ENCODE results near the gene PARP12. TPM values are rescaled to one million over a fixed set of nuclear protein-coding genes. Genes with fewer than 3 reads are reported as not detected.
"Not testable (repeated sequence)": the region's sequence is repeated elsewhere in the genome, so short reads cannot be mapped to it uniquely, and the experiment has no call there.

The PARP12 gene
- total RNA-seq (2014; rRNA removed; shearing (Covaris generic)) = 10.4 and 11.0 TPM in 2 replicates
- polyA plus RNA-seq (2016; fragmentation: Nextera tagmentation; extraction: Ambion mirVana) = 4.9 and 5.4 TPM in 2 replicates

DNA sequence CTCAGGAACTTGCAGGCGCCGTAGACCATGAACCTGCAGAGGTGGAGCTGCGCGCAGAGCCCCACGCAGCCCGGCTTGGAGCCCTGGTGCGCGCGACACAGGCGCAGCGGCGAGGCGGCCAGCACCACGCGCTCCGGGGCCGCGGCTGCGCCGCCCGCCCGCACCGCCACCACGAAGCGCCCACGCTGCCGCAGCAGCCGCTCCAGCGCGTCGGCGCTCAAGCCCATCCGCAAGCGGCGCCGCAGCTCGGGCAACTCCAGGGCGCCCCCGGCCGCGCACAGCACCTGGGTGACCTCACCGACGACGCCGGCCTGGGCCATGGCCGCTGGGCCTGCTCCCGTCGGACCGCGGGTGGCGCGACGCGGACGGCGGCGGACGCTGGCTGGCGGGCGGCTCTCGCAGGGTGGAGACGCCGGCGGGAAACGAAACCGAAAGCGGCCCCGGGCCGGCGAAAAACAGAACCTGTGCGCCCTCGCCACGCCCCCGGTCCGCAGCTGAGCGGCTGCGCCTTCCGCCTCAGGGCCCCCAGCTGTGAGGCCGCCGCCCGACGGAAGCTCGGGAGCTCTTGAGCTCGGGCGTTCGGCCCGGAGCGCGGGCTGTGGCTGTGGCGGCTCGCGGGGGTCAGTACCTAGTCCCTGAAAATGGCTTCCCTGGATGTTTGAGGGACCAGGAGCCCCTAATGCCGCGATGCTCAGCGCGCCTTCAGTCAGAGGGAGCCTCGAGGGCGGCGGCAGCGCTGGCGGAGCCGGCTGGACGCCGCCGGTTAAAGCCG, at the start of gene PARP12:
Gene PARP12, minus strand, starts transcription at position 424 of the 772 bp plus-strand sequence. Its CDS starts 104 bp downstream, at position 320.
- WGBS, 2 experiments (ENCODE audit: low coverage in 1 of 2, low lambda C conversion rate in 2 of 2, missing lambda C conversion rate in 2 of 2) = 1 to 3% methylated on average over 62 to 100 of the region's 106 CpGs
- H3K27me3 ChIP-seq (replicated peaks; ENCODE audit: insufficient read depth) = no peaks in the 10 kb centered on the region
- no peaks in the 10 kb centered on the region for H3K9me2 ChIP-seq (ENCODE audit: insufficient read depth)
- DNase-seq = peak; percentile 91
- H3F3A ChIP-seq (ENCODE audit: insufficient read depth) = peaks cover 22% of the 10 kb centered on the region
- H3K9me3 ChIP-seq (ENCODE audit: low read depth) = peaks cover 6% of the 10 kb centered on the region
- peak within 1 kb of the TSS; percentile 75 for H3K4me3 ChIP-seq
- H3K4me1 ChIP-seq (ENCODE audit: insufficient read depth) = peaks cover 16% of the 10 kb centered on the region
- peak within 1 kb of the TSS; percentile 62 for H3K4me2 ChIP-seq (ENCODE audit: unreplicated experiment)
- no peaks in the 10 kb centered on the region for H3K36me3 ChIP-seq (ENCODE audit: low read depth)
- peak within 1 kb of the TSS; percentile 16; the same call in 1 of the 2 replicates for H3K27ac ChIP-seq
- H2AFZ ChIP-seq = peak within 1 kb of the TSS; percentile 79
- no peak for TF ChIP-seq EZH2phosphoT487 (IDR thresholded peaks at IDR 0.05; ENCODE audit: insufficient read depth, low read depth)
- no peak for TF ChIP-seq EZH2 (IDR thresholded peaks at IDR 0.05; ENCODE audit: insufficient read depth, poor library complexity, severe bottlenecking)
- no peaks in the 10 kb centered on the region for H4K20me1 ChIP-seq (ENCODE audit: insufficient read depth)
- H3K79me2 ChIP-seq (ENCODE audit: insufficient read depth) = no peaks in the 10 kb centered on the region
- H3K9ac ChIP-seq = peak within 1 kb of the TSS; percentile 78
- in situ Hi-C loops (cut with MboI) = no loop called here

- H4K20me1 ChIP-seq (ENCODE audit: insufficient read depth); H3K4me1 ChIP-seq (ENCODE audit: insufficient read depth); H2AFZ ChIP-seq; H3K9me3 ChIP-seq (ENCODE audit: low read depth); H3K4me3 ChIP-seq; H3K79me2 ChIP-seq (ENCODE audit: insufficient read depth); H3K27me3 ChIP-seq (replicated peaks; ENCODE audit: insufficient read depth); H3K4me2 ChIP-seq (ENCODE audit: unreplicated experiment); H3F3A ChIP-seq (ENCODE audit: insufficient read depth); H3K9me2 ChIP-seq (ENCODE audit: insufficient read depth); DNase-seq; H3K27ac ChIP-seq; H3K9ac ChIP-seq; in situ Hi-C loops (cut with MboI): not testable (repeated sequence)
- 94 to 99% methylated on average over 8 of the region's 8 CpGs for WGBS, 2 experiments (ENCODE audit: low coverage in 1 of 2, low lambda C conversion rate in 2 of 2, missing lambda C conversion rate in 2 of 2)
- H3K36me3 ChIP-seq (ENCODE audit: low read depth) = peaks cover 48% of the 10 kb centered on the region
Observed at GRCh38 chr7:140108777-140109176, 46.0 kb upstream of the PARP12 start.

DNA sequence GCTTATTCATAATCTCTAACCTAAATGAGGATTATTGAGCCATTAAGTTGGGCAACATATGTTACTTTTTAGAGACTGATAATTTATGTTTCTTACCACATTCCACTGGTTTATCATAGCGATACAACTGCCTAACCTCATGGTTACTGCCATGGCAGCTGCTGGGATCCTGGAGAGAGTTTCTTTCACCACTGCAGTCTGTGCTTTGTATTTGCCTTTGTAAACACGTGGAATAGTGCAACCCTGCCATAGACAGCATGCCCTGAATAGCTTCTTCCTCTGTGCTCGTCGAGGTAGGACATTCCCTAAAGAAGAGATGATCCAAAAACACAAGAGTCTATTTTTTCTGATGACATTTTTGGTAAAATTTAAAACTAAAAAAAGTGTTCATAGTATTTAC, 33.7 kb upstream of the PARP12 start:
- Histone ChIP-seq H3K9ac (no peak overlapping the region), H3K27ac (no peak overlapping the region), H2AFZ (no peak overlapping the region), H4K20me1 (ENCODE audit: insufficient read depth) (no peaks in the 10 kb centered on the region), H3F3A (ENCODE audit: insufficient read depth) (no peaks in the 10 kb centered on the region), H3K4me2 (ENCODE audit: unreplicated experiment) (no peak overlapping the region), H3K9me2 (ENCODE audit: insufficient read depth) (no peaks in the 10 kb centered on the region), H3K4me3 (no peak overlapping the region), H3K4me1 (ENCODE audit: insufficient read depth) (no peaks in the 10 kb centered on the region), H3K9me3 (ENCODE audit: low read depth) (no peaks in the 10 kb centered on the region), H3K79me2 (ENCODE audit: insufficient read depth) (no peaks in the 10 kb centered on the region), H3K27me3 (replicated peaks; ENCODE audit: insufficient read depth) (no peaks in the 10 kb centered on the region), H3K36me3 (ENCODE audit: low read depth) (peaks cover 81% of the 10 kb centered on the region)
- no peak for DNase-seq
- in situ Hi-C loops (cut with MboI) = no loop called here
- 68% methylated on average over 4 of the region's 4 CpGs for WGBS, 2 experiments (ENCODE audit: low coverage in 1 of 2, low lambda C conversion rate in 2 of 2, missing lambda C conversion rate in 2 of 2)
- no peak for TF ChIP-seq EZH2phosphoT487 (IDR thresholded peaks at IDR 0.05; ENCODE audit: insufficient read depth, low read depth)
- no peak for TF ChIP-seq EZH2 (IDR thresholded peaks at IDR 0.05; ENCODE audit: insufficient read depth, poor library complexity, severe bottlenecking)

DNA sequence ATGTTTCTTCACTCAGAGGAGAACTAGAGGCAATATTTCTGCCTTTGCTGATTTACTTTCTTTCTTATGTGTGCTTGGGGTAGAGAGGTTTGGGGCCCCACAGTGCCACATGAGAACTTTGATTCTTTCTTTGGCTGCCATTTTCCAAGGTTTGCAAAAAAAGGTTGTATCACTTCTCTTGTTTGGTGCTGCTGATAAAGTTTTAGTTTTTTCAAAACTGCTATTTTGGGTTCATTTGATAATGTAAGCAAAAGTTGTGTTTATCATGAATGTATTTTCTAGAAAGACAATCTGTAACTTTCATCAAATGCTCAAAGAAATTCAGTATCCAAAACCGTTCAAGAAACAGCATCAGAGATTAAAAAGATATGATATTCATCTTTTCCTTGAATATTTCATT, 30.6 kb upstream of the PARP12 start:
- H3K27me3 ChIP-seq (replicated peaks; ENCODE audit: insufficient read depth) = no peaks in the 10 kb centered on the region
- WGBS, 2 experiments (ENCODE audit: low coverage in 1 of 2, low lambda C conversion rate in 2 of 2, missing lambda C conversion rate in 2 of 2) = 56% methylated on average over 1 of the region's 1 CpG
- no peaks in the 10 kb centered on the region for H3F3A ChIP-seq (ENCODE audit: insufficient read depth)
- H2AFZ ChIP-seq = no peak overlapping the region
- TF ChIP-seq EZH2phosphoT487 (IDR thresholded peaks at IDR 0.05; ENCODE audit: insufficient read depth, low read depth) = no peak
- TF ChIP-seq EZH2 (IDR thresholded peaks at IDR 0.05; ENCODE audit: insufficient read depth, poor library complexity, severe bottlenecking) = no peak
- in situ Hi-C loops (cut with MboI) = no loop called here
- H3K9me3 ChIP-seq (ENCODE audit: low read depth) = no peaks in the 10 kb centered on the region
- H3K9me2 ChIP-seq (ENCODE audit: insufficient read depth) = no peaks in the 10 kb centered on the region
- H3K4me2 ChIP-seq (ENCODE audit: unreplicated experiment) = no peak overlapping the region
- no peaks in the 10 kb centered on the region for H4K20me1 ChIP-seq (ENCODE audit: insufficient read depth)
- no peaks in the 10 kb centered on the region for H3K79me2 ChIP-seq (ENCODE audit: insufficient read depth)
- peaks cover 79% of the 10 kb centered on the region for H3K36me3 ChIP-seq (ENCODE audit: low read depth)
- no peak overlapping the region for H3K4me3 ChIP-seq
- no peak overlapping the region for H3K27ac ChIP-seq
- H3K4me1 ChIP-seq (ENCODE audit: insufficient read depth) = no peaks in the 10 kb centered on the region
- DNase-seq = no peak
- H3K9ac ChIP-seq = no peak overlapping the region

All from GM23248 (cell line).